ENCODE results near the gene PFKFB1. TPM values are rescaled to one million over a fixed set of nuclear protein-coding genes. Genes with fewer than 3 reads are reported as not detected.

Gene PFKFB1
- total RNA-seq, 2 donors from 2014 or later: 0.25 to 0.32 TPM

DNA sequence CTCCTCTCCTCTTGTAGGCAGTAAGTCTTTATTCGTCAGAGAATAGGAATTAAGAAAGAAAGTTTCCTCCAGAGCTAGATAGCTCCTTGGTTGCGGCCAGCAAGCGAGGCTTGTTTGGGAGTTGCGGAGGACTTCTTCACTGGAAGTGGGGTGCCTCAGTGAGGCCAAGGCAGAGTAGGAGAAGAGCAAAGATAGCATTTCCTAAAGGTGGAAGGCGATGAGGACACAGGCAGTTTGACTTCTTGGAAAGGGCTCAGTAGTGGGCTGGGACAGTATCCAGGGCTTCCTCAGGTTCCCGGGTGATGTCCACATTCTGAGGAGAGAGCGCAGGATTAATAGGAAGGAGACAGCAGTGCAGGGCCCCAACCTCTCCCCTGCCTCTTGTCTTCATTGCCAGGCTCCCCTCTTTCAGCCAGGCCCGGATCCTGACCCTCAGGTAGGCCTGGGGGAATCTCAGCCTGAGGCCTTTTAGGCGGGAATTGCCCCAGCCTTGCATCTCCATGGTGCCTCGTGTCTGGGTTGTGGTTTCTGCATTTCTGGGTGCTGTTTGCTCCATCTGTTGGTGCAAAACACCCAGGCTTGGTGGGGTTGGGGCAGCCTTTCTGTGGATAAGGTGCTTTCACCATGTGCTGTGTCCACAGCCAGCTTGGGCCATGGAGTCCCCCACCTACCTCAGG lies 60.7 kb downstream of the PFKFB1 start:
- H3K4me3 ChIP-seq: no peak overlapping the region

DNA sequence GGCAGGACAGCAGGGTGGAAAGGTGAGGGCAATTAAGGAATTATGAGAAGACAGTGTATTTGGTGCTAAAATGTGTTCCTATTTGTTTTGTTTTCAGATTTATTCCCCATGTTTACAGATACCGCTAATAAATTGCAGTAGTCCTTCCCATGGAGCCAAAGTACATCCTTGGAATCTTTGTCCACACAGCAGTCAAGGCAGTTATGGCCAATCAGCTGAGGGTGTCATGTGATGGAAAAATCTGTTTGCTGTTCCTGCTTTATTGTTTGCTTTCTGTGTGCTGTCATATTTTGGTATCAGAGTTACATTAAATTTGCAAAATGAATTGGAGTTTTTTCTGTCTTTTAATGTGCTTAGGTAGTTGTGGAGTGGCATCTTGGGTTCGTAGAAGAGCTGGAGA lies 62.9 kb downstream of the PFKFB1 start:
- DNase-seq: no peak
- Histone ChIP-seq H3K9ac (ENCODE audit: low read depth in 2 of 2, low read length in 2 of 2) (no peak overlapping the region), H3K9me3 (no peaks in the 10 kb centered on the region), H3K4me1 (no peaks in the 10 kb centered on the region), H3K36me3 (no peaks in the 10 kb centered on the region), H3K27me3 (no peaks in the 10 kb centered on the region), H3K27ac (no peak overlapping the region), H3K4me3 (no peak overlapping the region)
- TF ChIP-seq, protein P1, sequence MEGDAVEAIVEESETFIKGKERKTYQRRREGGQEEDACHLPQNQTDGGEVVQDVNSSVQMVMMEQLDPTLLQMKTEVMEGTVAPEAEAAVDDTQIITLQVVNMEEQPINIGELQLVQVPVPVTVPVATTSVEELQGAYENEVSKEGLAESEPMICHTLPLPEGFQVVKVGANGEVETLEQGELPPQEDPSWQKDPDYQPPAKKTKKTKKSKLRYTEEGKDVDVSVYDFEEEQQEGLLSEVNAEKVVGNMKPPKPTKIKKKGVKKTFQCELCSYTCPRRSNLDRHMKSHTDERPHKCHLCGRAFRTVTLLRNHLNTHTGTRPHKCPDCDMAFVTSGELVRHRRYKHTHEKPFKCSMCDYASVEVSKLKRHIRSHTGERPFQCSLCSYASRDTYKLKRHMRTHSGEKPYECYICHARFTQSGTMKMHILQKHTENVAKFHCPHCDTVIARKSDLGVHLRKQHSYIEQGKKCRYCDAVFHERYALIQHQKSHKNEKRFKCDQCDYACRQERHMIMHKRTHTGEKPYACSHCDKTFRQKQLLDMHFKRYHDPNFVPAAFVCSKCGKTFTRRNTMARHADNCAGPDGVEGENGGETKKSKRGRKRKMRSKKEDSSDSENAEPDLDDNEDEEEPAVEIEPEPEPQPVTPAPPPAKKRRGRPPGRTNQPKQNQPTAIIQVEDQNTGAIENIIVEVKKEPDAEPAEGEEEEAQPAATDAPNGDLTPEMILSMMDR (IDR thresholded peaks at IDR 0.05): no peak
- intact Hi-C loops (cut with DNase I): no loop called here

More for the DNA sequence above, 60.7 kb downstream of the PFKFB1 start:
- Histone ChIP-seq H3K9me3 (no peaks in the 10 kb centered on the region), H3K36me3 (no peaks in the 10 kb centered on the region), H3K4me1 (no peaks in the 10 kb centered on the region), H3K27ac (no peak overlapping the region), H3K27me3 (no peaks in the 10 kb centered on the region), H3K9ac (ENCODE audit: low read depth in 2 of 2, low read length in 2 of 2) (no peak overlapping the region)
- intact Hi-C loops (cut with DNase I): no loop called here
- no peak for DNase-seq
- TF ChIP-seq, protein P1 (IDR thresholded peaks at IDR 0.05): no peak

DNA sequence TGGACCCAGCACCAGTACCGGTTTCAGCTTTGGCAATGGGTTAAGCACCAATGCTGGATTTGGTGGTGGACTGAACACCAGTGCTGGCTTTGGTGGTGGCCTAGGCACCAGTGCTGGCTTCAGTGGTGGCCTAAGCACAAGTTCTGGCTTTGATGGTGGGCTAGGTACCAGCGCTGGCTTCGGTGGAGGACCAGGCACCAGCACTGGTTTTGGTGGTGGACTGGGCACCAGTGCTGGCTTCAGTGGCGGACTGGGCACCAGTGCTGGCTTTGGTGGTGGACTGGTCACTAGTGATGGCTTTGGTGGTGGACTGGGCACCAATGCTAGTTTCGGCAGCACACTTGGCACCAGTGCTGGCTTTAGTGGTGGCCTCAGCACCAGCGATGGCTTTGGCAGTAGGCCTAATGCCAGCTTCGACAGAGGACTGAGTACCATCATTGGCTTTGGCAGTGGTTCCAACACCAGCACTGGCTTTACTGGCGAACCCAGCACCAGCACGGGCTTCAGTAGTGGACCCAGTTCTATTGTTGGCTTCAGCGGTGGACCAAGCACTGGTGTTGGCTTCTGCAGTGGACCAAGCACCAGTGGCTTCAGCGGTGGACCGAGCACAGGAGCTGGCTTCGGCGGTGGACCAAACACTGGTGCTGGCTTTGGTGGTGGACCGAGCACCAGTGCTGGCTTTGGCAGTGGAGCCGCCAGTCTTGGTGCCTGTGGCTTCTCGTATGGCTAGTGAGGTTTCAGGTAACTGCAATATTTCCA lies 63.5 kb downstream of the PFKFB1 start:
- H3K9me3 ChIP-seq: no peaks in the 10 kb centered on the region
- H3K4me1 ChIP-seq: no peaks in the 10 kb centered on the region
- no peak for DNase-seq
- H3K27me3 ChIP-seq: no peaks in the 10 kb centered on the region
- H3K9ac ChIP-seq (ENCODE audit: low read depth in 2 of 2, low read length in 2 of 2): no peak overlapping the region
- no peaks in the 10 kb centered on the region for H3K36me3 ChIP-seq
- H3K27ac ChIP-seq: no peak overlapping the region
- TF ChIP-seq, protein P1 (IDR thresholded peaks at IDR 0.05): no peak
- intact Hi-C loops (cut with DNase I): no loop called here
- H3K4me3 ChIP-seq: no peak overlapping the region

DNA sequence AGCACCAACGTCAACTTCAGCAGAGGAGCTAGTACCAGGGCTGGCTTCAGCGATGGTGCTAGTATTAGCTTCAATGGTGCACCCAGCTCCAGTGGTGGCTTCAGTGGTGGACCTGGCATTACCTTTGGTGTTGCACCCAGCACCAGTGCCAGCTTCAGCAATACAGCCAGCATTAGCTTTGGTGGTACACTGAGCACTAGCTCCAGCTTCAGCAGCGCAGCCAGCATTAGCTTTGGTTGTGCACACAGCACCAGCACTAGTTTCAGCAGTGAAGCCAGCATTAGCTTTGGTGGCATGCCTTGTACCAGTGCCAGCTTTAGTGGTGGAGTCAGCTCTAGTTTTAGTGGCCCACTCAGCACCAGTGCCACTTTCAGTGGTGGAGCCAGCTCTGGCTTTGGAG lies 65.1 kb downstream of the PFKFB1 start:
- Histone ChIP-seq H3K4me1 (no peaks in the 10 kb centered on the region), H3K36me3 (no peaks in the 10 kb centered on the region), H3K9ac (ENCODE audit: low read depth in 2 of 2, low read length in 2 of 2) (no peak overlapping the region), H3K4me3 (no peak overlapping the region), H3K9me3 (no peaks in the 10 kb centered on the region), H3K27ac (no peak overlapping the region), H3K27me3 (no peaks in the 10 kb centered on the region)
- intact Hi-C loops (cut with DNase I): no loop called here
- no peak for DNase-seq
- TF ChIP-seq, protein P1 (IDR thresholded peaks at IDR 0.05): no peak

DNA sequence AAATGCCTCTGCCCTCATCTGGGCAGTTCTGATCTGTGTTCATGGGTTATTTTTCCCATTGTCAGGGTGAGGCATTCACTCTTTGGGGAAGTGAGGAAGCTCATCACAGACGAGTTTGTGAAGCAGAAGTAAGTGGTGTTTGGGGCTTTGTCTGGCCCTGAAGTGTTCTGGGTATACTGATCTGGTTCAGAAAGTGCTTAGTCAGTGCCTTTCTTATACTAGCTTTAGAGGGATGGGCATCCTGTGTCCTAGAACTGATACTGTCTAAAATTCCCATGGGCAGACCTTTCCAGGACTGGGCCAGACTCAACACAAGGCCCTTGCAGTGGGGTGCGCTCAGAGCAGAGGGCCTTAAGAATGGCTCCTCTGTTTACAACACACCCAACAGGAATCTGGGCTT lies 67.0 kb downstream of the PFKFB1 start:
- Histone ChIP-seq H3K27ac (no peak overlapping the region), H3K4me1 (no peaks in the 10 kb centered on the region), H3K27me3 (no peaks in the 10 kb centered on the region), H3K9ac (ENCODE audit: low read depth in 2 of 2, low read length in 2 of 2) (no peak overlapping the region), H3K36me3 (no peaks in the 10 kb centered on the region), H3K9me3 (no peaks in the 10 kb centered on the region), H3K4me3 (no peak overlapping the region)
- no peak for DNase-seq
- TF ChIP-seq, protein P1 (IDR thresholded peaks at IDR 0.05): no peak
- intact Hi-C loops (cut with DNase I): no loop called here
